ENCODE results near the gene HBP1. TPM values are rescaled to one million over a fixed set of nuclear protein-coding genes. Genes with fewer than 3 reads are reported as not detected.

Gene HBP1
- polyA plus RNA-seq, 3 donors, result 41.2 to 52.9 (median 44.7) TPM

DNA sequence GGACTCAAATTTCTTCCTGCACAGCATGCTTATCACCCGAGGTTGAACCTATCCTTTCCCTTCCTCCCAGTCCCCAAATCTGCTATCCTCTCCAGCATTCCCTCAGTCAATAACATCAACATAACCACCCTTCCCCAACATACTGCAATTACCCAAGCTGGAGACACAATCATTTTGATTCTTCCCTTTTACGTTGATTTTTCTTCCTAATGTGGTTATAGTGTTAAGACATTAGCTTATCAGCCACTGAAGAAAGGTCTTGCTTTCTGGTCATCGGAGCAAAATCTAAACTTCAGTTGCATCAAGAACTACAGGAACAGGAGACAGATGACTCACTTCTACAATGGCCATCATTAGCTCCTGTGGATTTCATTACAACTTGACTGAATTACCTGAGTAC, 3.5 kb upstream of the HBP1 start:
- TF ChIP-seq, protein P1, sequence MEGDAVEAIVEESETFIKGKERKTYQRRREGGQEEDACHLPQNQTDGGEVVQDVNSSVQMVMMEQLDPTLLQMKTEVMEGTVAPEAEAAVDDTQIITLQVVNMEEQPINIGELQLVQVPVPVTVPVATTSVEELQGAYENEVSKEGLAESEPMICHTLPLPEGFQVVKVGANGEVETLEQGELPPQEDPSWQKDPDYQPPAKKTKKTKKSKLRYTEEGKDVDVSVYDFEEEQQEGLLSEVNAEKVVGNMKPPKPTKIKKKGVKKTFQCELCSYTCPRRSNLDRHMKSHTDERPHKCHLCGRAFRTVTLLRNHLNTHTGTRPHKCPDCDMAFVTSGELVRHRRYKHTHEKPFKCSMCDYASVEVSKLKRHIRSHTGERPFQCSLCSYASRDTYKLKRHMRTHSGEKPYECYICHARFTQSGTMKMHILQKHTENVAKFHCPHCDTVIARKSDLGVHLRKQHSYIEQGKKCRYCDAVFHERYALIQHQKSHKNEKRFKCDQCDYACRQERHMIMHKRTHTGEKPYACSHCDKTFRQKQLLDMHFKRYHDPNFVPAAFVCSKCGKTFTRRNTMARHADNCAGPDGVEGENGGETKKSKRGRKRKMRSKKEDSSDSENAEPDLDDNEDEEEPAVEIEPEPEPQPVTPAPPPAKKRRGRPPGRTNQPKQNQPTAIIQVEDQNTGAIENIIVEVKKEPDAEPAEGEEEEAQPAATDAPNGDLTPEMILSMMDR (IDR thresholded peaks at IDR 0.05), result no peak

DNA sequence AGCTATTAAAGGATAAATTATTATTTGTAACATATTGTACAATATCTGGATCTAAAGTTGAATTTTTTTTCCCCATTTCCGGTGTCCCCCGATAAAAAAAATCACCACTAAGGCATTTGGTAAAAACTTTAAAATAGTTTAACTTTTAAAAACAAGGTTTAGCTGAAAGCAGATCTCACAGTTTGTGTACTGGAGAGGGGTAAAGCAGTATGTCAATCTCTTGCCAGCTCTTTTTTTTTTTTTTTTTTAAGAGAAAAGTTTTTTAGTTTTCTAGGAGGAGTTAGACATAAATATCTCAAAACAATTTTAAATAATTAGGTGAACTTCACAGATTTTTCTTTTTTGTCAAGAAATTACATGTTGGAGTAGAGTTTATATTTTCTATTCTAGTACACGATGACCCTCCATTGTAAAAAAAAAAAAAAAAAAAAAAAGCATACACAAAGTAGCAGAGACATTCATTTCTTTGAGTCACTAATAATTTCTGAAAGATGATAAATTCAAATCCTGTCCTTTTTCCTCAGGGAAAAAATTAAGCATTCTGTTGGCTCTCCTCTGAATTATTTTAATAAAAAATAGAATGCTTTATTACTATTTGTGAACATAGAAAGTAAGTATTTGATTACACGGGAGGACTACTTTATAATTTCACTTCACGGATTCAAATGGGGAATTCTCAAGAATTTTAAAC, 1.9 kb upstream of the HBP1 start:
- Mint-ChIP-seq H3K9me3 (peaks cover 0 to 3% (median 0%) of the 10 kb centered on the region in 7 donors), H3K36me3 (peaks cover 8 to 11% of the 10 kb centered on the region in 2 donors), H3K4me1 (peaks cover 13% of the 10 kb centered on the region), H3K4me3 (peak overlapping the region; percentile 92 to 94), H3K27me3 (ENCODE audit: low read depth in 3 of 3) (peaks cover 0 to 1% (median 0%) of the 10 kb centered on the region in 3 donors), H3K27ac (peak overlapping the region in 6 of 7 donors; percentile 98 to 100 (median 99))
- Histone ChIP-seq H3K27ac (ENCODE audit: low read depth in 1 of 2, low read length in 2 of 2) (peak overlapping the region in 1 of 2 donors; percentile 100), H3K9me3 (replicated peaks in 1 of 2; ENCODE audit: control insufficient read depth in 1 of 2, insufficient read depth in 1 of 2, low read length in 2 of 2) (no peaks in the 10 kb centered on the region), H3K36me3 (replicated peaks in 1 of 2; ENCODE audit: control insufficient read depth in 1 of 2, insufficient read depth in 2 of 2, low read length in 2 of 2) (peaks cover 0 to 5% of the 10 kb centered on the region in 2 donors), H3K9ac (ENCODE audit: insufficient read depth, low read length, poor library complexity, severe bottlenecking) (peak overlapping the region; percentile 97), H3K4me3 (replicated peaks in 1 of 3; ENCODE audit: low read depth in 2 of 3, low read length in 3 of 3) (peak overlapping the region; percentile 52 to 94 (median 67)), H3K27me3 (ENCODE audit: control insufficient read depth in 2 of 2, insufficient read depth in 2 of 2, low read length in 2 of 2) (no peaks in the 10 kb centered on the region), H2AFZ (ENCODE audit: insufficient read depth, low read depth, low read length, poor library complexity, severe bottlenecking) (peak overlapping the region; percentile 66), H3K4me2 (replicated peaks; ENCODE audit: extremely low read depth, low read length, poor library complexity, severe bottlenecking) (peak overlapping the region; percentile 97), H4K20me1 (ENCODE audit: insufficient read depth, low read length) (peaks cover 19% of the 10 kb centered on the region), H3K4me1 (ENCODE audit: control insufficient read depth in 1 of 2, insufficient read depth in 2 of 2, low read length in 2 of 2) (peaks cover 14% of the 10 kb centered on the region in 2 donors), H3K79me2 (ENCODE audit: insufficient read depth, low read length) (peaks cover 23% of the 10 kb centered on the region)
- TF ChIP-seq, protein P1 (IDR thresholded peaks at IDR 0.05), result no peak
- intact Hi-C loops (cut with micrococcal nuclease), result loop anchor here (5.0 to 10.0 kb wide), 4 partner anchors 295 to 745 kb away; partner anchors contain the start of genes DLD (in 1 of the 2) and PIK3CG (in 1 of the 2)
- WGBS (ENCODE audit: insufficient coverage), result no CpG with 5 or more reads among the region's 5 CpGs
- DNase-seq, result no peak

More for the DNA sequence above, 3.5 kb upstream of the HBP1 start:
- WGBS (ENCODE audit: insufficient coverage), result 86% methylated on average over 2 of the region's 3 CpGs
- H3K79me2 ChIP-seq (ENCODE audit: insufficient read depth, low read length), result peaks cover 10% of the 10 kb centered on the region
- H3K4me3 ChIP-seq (replicated peaks in 1 of 3; ENCODE audit: low read depth in 2 of 3, low read length in 3 of 3), result no peak overlapping the region
- Mint-ChIP-seq H3K27me3 (ENCODE audit: low read depth in 3 of 3) (peaks cover 0 to 1% (median 0%) of the 10 kb centered on the region in 3 donors), H3K4me1 (peaks cover 3% of the 10 kb centered on the region), H3K36me3 (peaks cover 3 to 6% of the 10 kb centered on the region in 2 donors), H3K4me3 (no peak overlapping the region), H3K27ac (no peak overlapping the region), H3K9me3 (peaks cover 0 to 3% (median 0%) of the 10 kb centered on the region in 7 donors)
- peaks cover 0 to under 1% of the 10 kb centered on the region in 2 donors for H3K36me3 ChIP-seq (replicated peaks in 1 of 2; ENCODE audit: control insufficient read depth in 1 of 2, insufficient read depth in 2 of 2, low read length in 2 of 2)
- H3K9me3 ChIP-seq (replicated peaks in 1 of 2; ENCODE audit: control insufficient read depth in 1 of 2, insufficient read depth in 1 of 2, low read length in 2 of 2), result no peaks in the 10 kb centered on the region
- no peak overlapping the region for H2AFZ ChIP-seq (ENCODE audit: insufficient read depth, low read depth, low read length, poor library complexity, severe bottlenecking)
- no peaks in the 10 kb centered on the region for H3K27me3 ChIP-seq (ENCODE audit: control insufficient read depth in 2 of 2, insufficient read depth in 2 of 2, low read length in 2 of 2)
- H4K20me1 ChIP-seq (ENCODE audit: insufficient read depth, low read length), result peaks cover 6% of the 10 kb centered on the region
- no peak overlapping the region for H3K9ac ChIP-seq (ENCODE audit: insufficient read depth, low read length, poor library complexity, severe bottlenecking)
- H3K4me2 ChIP-seq (replicated peaks; ENCODE audit: extremely low read depth, low read length, poor library complexity, severe bottlenecking), result no peak overlapping the region
- intact Hi-C loops (cut with micrococcal nuclease), result loop anchor here (5.0 to 10.0 kb wide), 4 partner anchors 293 to 743 kb away; partner anchors contain the start of genes DLD (in 1 of the 2) and PIK3CG (in 1 of the 2)
- H3K4me1 ChIP-seq (ENCODE audit: control insufficient read depth in 1 of 2, insufficient read depth in 2 of 2, low read length in 2 of 2), result peaks cover 2 to 5% of the 10 kb centered on the region in 2 donors
- H3K27ac ChIP-seq (ENCODE audit: low read depth in 1 of 2, low read length in 2 of 2), result no peak overlapping the region
- DNase-seq, result no peak
